Right lobe of liver (tissue), 6 donors: ENCODE data around the gene BEGAIN. TPM values are rescaled to one million over a fixed set of nuclear protein-coding genes. Genes with fewer than 3 reads are reported as not detected.

ENCODE experiments used
- ATAC-seq, 4 donors: fragments of 200-7000 bp; cut with Tn5 transposase; one replicate each; pipeline ENCODE4 v1.9.1; 2020; ENCODE audit warnings: mild to moderate bottlenecking in 4 of 4, moderate library complexity in 4 of 4
- DNase-seq, 3 donors: peaks; one replicate each; pipeline ENCODE4 v3.0.0-alpha.2; 2020
- H3K27ac ChIP-seq, 3 donors: fragments of 200-600 bp; one replicate each; pipeline ENCODE4 v1.8.0; 2022
- H3K27me3 ChIP-seq, 2 donors: fragments of 200-600 bp; one replicate each; pipeline ENCODE4 v1.8.0; 2022
- H3K36me3 ChIP-seq, 4 donors: fragments of 200-600 bp; sonication (generic) in 1 of 4; one replicate each; pipeline versions ENCODE4 v1.5.1 to v1.8.0; 2017 to 2022; ENCODE audit warnings: control low read depth in 1 of 4
- H3K4me1 ChIP-seq, 4 donors: fragments of 200-600 bp; sonication (generic) in 1 of 4; one replicate each; pipeline versions ENCODE4 v1.5.1 to v1.8.0; 2017 to 2022; ENCODE audit warnings: control low read depth in 1 of 4
- H3K4me3 ChIP-seq, 3 donors: fragments of 200-600 bp; one replicate each; pipeline ENCODE4 v1.8.0; 2022
- H3K9me3 ChIP-seq, 4 donors: fragments of 200-600 bp; sonication (generic) in 1 of 4; one replicate each; pipeline versions ENCODE4 v1.5.1 to v1.8.0; 2017 to 2022; ENCODE audit warnings: control low read depth in 1 of 4
- POLR2A ChIP-seq: fragments of 450-650 bp; IDR thresholded peaks from one replicate; pipeline ENCODE4 v1.6.1; 2017; ENCODE audit warnings: antibody characterized with exemption, mild to moderate bottlenecking
- WGBS: methylation state at CpG from one replicate; pipeline ENCODE4 v1.1.6; 2018; ENCODE audit warnings: low coverage, low lambda C conversion rate; ENCODE audit not compliant: insufficient coverage; ENCODE audit errors: missing lambda C conversion rate; 5-methylcytosine and 5-hydroxymethylcytosine counted together
- intact Hi-C, 2 donors: fragments of 100-400 bp; cut with DNase I; formaldehyde crosslinking; loops; one replicate each; pipeline versions ENCODE4 v1.11.2 to v1.14.1; 2022
- total RNA-seq, 6 experiments: library from RNA; depleted of rRNA in 2 of 6; stranded (reverse); fragments of >200 nt in 2 of 6; fragmentation: NEBNext Ultra II Directional in 3 of 6; extraction: Animal tissue kit (Norgen Biotek cat#: 25700) in 3 of 6; gene quantifications; one replicate each; pipeline versions ENCODE4 v1.1.0 to v1.2.4, GENCODE V29; 2016 to 2023
- TF ChIP-seq, protein P1 (sequence below), 4 donors: fragments of 200-600 bp in 3 of 4; fragments of 450-650 bp in 1 of 4; IDR thresholded peaks; one replicate each; pipeline versions ENCODE4 v1.5.1 to v1.8.0; 2016 to 2022; ENCODE audit warnings: antibody characterized with exemption in 4 of 4, mild to moderate bottlenecking in 2 of 4
- donor health status: DM: no; HTN: yes; CAD: no.
- donor health status: DM: no; HTN: no; CAD: no.
- donor health status: DM: no; HTN: no; CAD: no.
- donor health status: DM: no; HTN: yes; CAD: no.
- donor health status: DM: no; HTN: yes; CAD: no.

Gene BEGAIN
- total RNA-seq, 6 experiments from 2014 or later: 0.12 to 0.61 (median 0.34) TPM

DNA sequence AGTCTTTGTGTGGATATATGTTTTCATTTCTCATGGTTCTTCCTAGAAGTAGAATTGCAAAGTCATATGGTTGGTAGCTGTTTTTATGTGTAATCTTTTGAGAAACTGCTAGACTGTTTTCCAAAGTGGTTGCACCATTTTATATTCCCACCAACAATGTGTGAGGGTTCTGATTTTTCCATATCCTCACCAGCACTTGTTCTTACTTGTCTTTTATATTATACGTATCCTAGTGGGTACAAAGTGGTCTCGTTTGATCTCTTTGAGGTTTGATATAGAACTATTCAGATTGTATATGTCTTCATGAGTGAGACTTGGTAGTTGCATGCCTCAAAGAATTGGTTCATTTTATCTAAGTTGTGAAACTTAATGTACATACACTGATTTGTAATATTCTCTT is 91.3 kb downstream of the BEGAIN start:
- Histone ChIP-seq H3K9me3 (no peaks in the 10 kb centered on the region), H3K27me3 (no peaks in the 10 kb centered on the region), H3K4me3 (no peak overlapping the region), H3K4me1 (no peaks in the 10 kb centered on the region), H3K36me3 (no peaks in the 10 kb centered on the region), H3K27ac (no peak overlapping the region)
- ATAC-seq: no peak
- no peak for TF ChIP-seq POLR2A
- TF ChIP-seq, protein P1, sequence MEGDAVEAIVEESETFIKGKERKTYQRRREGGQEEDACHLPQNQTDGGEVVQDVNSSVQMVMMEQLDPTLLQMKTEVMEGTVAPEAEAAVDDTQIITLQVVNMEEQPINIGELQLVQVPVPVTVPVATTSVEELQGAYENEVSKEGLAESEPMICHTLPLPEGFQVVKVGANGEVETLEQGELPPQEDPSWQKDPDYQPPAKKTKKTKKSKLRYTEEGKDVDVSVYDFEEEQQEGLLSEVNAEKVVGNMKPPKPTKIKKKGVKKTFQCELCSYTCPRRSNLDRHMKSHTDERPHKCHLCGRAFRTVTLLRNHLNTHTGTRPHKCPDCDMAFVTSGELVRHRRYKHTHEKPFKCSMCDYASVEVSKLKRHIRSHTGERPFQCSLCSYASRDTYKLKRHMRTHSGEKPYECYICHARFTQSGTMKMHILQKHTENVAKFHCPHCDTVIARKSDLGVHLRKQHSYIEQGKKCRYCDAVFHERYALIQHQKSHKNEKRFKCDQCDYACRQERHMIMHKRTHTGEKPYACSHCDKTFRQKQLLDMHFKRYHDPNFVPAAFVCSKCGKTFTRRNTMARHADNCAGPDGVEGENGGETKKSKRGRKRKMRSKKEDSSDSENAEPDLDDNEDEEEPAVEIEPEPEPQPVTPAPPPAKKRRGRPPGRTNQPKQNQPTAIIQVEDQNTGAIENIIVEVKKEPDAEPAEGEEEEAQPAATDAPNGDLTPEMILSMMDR (IDR thresholded peaks at IDR 0.05): no peak
- WGBS: 88% methylated on average over 2 of the region's 2 CpGs
- DNase-seq: no peak
- intact Hi-C loops: no loop called here

DNA sequence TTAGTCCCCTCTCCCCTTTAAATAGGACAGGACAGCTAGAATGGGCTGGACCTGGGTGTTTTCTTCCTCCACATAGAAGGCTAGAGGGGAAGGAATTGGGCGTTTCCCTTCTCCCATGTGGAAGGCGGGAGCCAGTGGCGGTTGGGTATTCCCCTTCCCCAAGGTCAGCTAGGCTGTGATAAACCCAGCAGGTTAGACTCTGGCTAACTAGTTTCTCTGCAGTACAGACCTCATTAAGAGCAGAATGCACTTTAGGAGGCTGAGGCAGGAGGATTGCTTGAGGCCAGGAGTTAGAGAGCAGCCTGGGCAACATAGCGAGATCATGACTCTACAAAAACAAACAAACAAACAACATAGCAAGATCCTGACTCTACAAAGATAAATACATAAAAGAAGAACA is 92.6 kb downstream of the BEGAIN start:
- H3K4me3 ChIP-seq: no peak overlapping the region
- WGBS: 94% methylated on average over 4 of the region's 4 CpGs
- DNase-seq: no peak
- no peak overlapping the region for H3K27ac ChIP-seq
- H3K4me1 ChIP-seq: no peaks in the 10 kb centered on the region
- no peaks in the 10 kb centered on the region for H3K36me3 ChIP-seq
- intact Hi-C loops: no loop called here
- no peak for ATAC-seq
- no peaks in the 10 kb centered on the region for H3K27me3 ChIP-seq
- TF ChIP-seq, protein P1 (IDR thresholded peaks at IDR 0.05): no peak
- TF ChIP-seq POLR2A: no peak
- H3K9me3 ChIP-seq: no peaks in the 10 kb centered on the region

DNA sequence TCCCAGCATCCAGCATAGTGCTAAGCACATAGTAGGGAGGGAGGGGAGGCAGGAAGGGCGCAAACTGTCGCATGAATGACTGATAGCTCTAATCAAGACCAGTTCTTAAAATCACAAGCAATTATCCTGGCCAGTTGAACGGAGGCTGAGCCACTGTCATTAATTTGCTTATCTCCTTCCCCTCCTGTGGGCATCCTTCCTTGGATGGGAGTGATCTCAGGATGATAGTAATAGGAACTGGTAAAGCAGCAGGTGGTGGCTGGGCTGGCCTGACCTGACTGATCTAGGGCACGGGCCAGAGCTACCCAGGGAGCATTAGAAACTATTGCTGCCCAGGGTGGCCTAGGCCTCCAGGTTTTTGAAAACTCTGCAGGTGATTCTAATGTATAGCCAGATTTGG is 97.0 kb downstream of the BEGAIN start:
- Histone ChIP-seq H3K27me3 (no peaks in the 10 kb centered on the region), H3K4me1 (no peaks in the 10 kb centered on the region), H3K36me3 (no peaks in the 10 kb centered on the region), H3K4me3 (no peak overlapping the region), H3K27ac (no peak overlapping the region), H3K9me3 (no peaks in the 10 kb centered on the region)
- TF ChIP-seq, protein P1 (IDR thresholded peaks at IDR 0.05): no peak
- no peak for TF ChIP-seq POLR2A
- WGBS: 90% methylated on average over 3 of the region's 4 CpGs
- DNase-seq: no peak
- intact Hi-C loops: no loop called here
- no peak for ATAC-seq

DNA sequence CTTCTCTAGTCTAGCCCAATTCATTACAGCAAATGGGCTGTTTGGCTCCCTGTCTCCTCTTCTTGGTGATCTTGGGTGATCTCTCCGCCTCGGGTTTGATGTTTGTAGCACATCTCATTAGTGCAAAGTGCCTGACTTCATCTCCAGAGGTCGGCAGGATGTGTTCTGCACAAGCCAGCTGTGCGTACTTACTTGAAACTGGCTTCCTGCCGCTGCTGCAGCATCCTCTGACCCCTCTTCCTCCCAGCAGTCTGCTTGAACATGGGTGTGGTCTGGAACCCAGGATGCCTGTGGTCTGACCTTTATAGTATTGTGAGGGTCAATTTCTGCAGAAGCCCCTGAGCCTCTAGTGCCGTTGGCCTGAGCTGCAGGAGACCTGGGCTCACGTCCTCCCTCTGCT is 99.2 kb downstream of the BEGAIN start:
- no peak for DNase-seq
- H3K27me3 ChIP-seq: no peaks in the 10 kb centered on the region
- intact Hi-C loops: no loop called here
- no peak for TF ChIP-seq POLR2A
- TF ChIP-seq, protein P1 (IDR thresholded peaks at IDR 0.05): no peak
- WGBS: 40% methylated on average over 7 of the region's 7 CpGs
- H3K4me3 ChIP-seq: no peak overlapping the region
- no peaks in the 10 kb centered on the region for H3K9me3 ChIP-seq
- H3K36me3 ChIP-seq: no peaks in the 10 kb centered on the region
- no peak for ATAC-seq
- no peak overlapping the region for H3K27ac ChIP-seq
- no peaks in the 10 kb centered on the region for H3K4me1 ChIP-seq

DNA sequence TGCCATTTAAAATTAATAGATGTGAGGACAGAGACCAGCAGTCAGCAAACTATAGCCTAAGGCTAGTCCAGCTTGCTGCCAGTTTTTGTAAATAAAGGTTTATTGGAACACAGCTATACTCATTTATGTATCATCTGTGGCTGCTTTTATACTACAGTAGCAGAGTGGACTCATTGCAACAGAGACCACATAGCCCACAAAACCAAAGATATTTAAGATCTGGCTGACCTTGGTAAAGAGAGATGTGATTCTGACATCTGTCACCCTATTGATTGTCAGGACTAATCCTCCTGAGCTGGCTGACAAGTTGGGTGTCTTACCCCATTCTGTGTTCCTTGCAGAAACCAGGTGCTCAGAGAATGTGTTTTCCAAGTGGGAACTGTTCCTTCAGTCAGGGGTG is 99.9 kb downstream of the BEGAIN start:
- TF ChIP-seq, protein P1 (IDR thresholded peaks at IDR 0.05): no peak
- TF ChIP-seq POLR2A: no peak
- Histone ChIP-seq H3K4me1 (no peaks in the 10 kb centered on the region), H3K27ac (no peak overlapping the region), H3K4me3 (no peak overlapping the region), H3K9me3 (no peaks in the 10 kb centered on the region), H3K36me3 (no peaks in the 10 kb centered on the region), H3K27me3 (no peaks in the 10 kb centered on the region)
- intact Hi-C loops: no loop called here
- ATAC-seq: no peak
- no peak for DNase-seq
